MCF 10A (cell line): ENCODE results near the gene OSER1. TPM values are rescaled to one million over a fixed set of nuclear protein-coding genes. Genes with fewer than 3 reads are reported as not detected.

Experiments
- BruUV-seq: library from RNA; stranded (reverse); fragments of 400-500 nt; replicated peaks from 2 replicates; lab custom pipeline; 2021; lab: Mats Ljungman, UMichigan
- CTCF ChIA-PET: fragments of 300-600 bp; sonication (Branson Sonifier 250); formaldehyde crosslinking; extraction: SDS; loops from one replicate; lab custom pipeline; 2021; ENCODE audit warnings: antibody characterized with exemption, inconsistent platforms; lab: Yijun Ruan, JAX
- POLR2A ChIA-PET: fragments of 300-600, 350-650 bp; sonication (Branson Sonifier 250); formaldehyde crosslinking; extraction: SDS; loops from one replicate; lab custom pipeline; 2020; ENCODE audit warnings: antibody characterized with exemption, inconsistent platforms; lab: Yijun Ruan, JAX
- DNase-seq: peaks from one replicate; pipeline ENCODE4 v3.0.0-alpha.2; 2018; ENCODE audit not compliant: unreplicated experiment
- H3K27ac Mint-ChIP-seq: one replicate; pipeline ENCODE4 v1.8.0; 2022; ENCODE audit warnings: mild to moderate bottlenecking, low read depth, mixed read lengths; ENCODE audit not compliant: unreplicated experiment
- H3K27me3 Mint-ChIP-seq: one replicate; pipeline ENCODE4 v1.8.0; 2022; ENCODE audit warnings: mixed read lengths; ENCODE audit not compliant: insufficient read depth, unreplicated experiment
- H3K36me3 Mint-ChIP-seq: one replicate; pipeline ENCODE4 v1.8.0; 2022; ENCODE audit warnings: mild to moderate bottlenecking, moderate library complexity, mixed read lengths; ENCODE audit not compliant: insufficient read depth, unreplicated experiment
- H3K4me1 Mint-ChIP-seq: one replicate; pipeline ENCODE4 v1.8.0; 2022; ENCODE audit warnings: mixed read lengths; ENCODE audit not compliant: insufficient read depth, unreplicated experiment
- H3K4me3 Mint-ChIP-seq: one replicate; pipeline ENCODE4 v1.8.0; 2022; ENCODE audit warnings: mild to moderate bottlenecking, moderate library complexity, mixed read lengths; ENCODE audit not compliant: unreplicated experiment
- H3K9me3 Mint-ChIP-seq: one replicate; pipeline ENCODE4 v1.8.0; 2022; ENCODE audit warnings: mixed read lengths; ENCODE audit not compliant: unreplicated experiment
- CTCF ChIP-seq: fragments of 200-600 bp; IDR thresholded peaks from one replicate; pipeline ENCODE4 v1.8.0; 2022; ENCODE audit warnings: antibody characterized with exemption, mild to moderate bottlenecking; ENCODE audit not compliant: unreplicated experiment
- intact Hi-C: fragments of 100-400 bp; cut with micrococcal nuclease; formaldehyde crosslinking; loops from 2 replicates; pipeline ENCODE4 v1.14.1; 2022
- total RNA-seq: library from RNA; stranded (reverse); gene quantifications from 2 replicates; pipeline ENCODE4 v1.2.3, GENCODE V29; 2022

OSER1 gene
- total RNA-seq, 1 experiment from 2014 or later, result 50.8 TPM

GRCh38 chr20:44212792-44213191 is 2.2 kb upstream of the OSER1 start:
- peaks cover 29% of the 10 kb centered on the region for H3K36me3 Mint-ChIP-seq
- no peaks in the 10 kb centered on the region for H3K9me3 Mint-ChIP-seq
- no peaks in the 10 kb centered on the region for H3K27me3 Mint-ChIP-seq
- peak overlapping the region; percentile 100 for H3K27ac Mint-ChIP-seq
- ChIA-PET POLR2A (interaction anchor here (0.6 to 6.9 kb wide), 12 partner anchors 13 to 518 kb away, joined by 3 to 36 read pairs (median 7); partner anchors contain the start of gene TTPAL), CTCF (interaction anchor here (0.7 to 10.6 kb wide), 13 partner anchors 11 to 471 kb away, joined by 3 to 536 read pairs (median 9); partner anchors contain the start of genes FITM2 and TTPAL)
- DNase-seq, result peak; percentile 72
- TF ChIP-seq CTCF, result no peak
- intact Hi-C loops, result loop anchor here (10.0 kb wide), 1 partner anchor 392 kb away; no protein-coding TSS in a partner anchor
- H3K4me1 Mint-ChIP-seq, result peaks cover 24% of the 10 kb centered on the region
- BruUV-seq, result no TSS peak
- peak overlapping the region; percentile 100 for H3K4me3 Mint-ChIP-seq

- Mint-ChIP-seq H3K9me3 (no peaks in the 10 kb centered on the region), H3K36me3 (peaks cover 38% of the 10 kb centered on the region), H3K27ac (peak overlapping the region; percentile 100), H3K4me3 (peak overlapping the region; percentile 100), H3K27me3 (no peaks in the 10 kb centered on the region), H3K4me1 (peaks cover 37% of the 10 kb centered on the region)
- DNase-seq, result peak; percentile 41
- POLR2A ChIA-PET, result interaction anchor here (0.5 to 6.9 kb wide), 32 partner anchors 9 to 1023 kb away, joined by 3 to 62 read pairs (median 4); partner anchors contain the start of genes FITM2, JPH2 and TTPAL
- CTCF ChIA-PET, result interaction anchor here (0.5 to 10.6 kb wide), 11 partner anchors 21 to 386 kb away, joined by 3 to 536 read pairs (median 4); partner anchors contain the start of genes FITM2 and TTPAL
- TSS peak; percentile 89 for BruUV-seq
- intact Hi-C loops, result loop anchor here (10.0 kb wide), 1 partner anchor 393 kb away; no protein-coding TSS in a partner anchor
- no peak for TF ChIP-seq CTCF
Observed at GRCh38 chr20:44211177-44212039, 837 bp upstream of the OSER1 start.

- H3K4me3 Mint-ChIP-seq, result peak overlapping the region; percentile 100
- intact Hi-C loops, result loop anchor here (10.0 kb wide), 1 partner anchor 395 kb away; no protein-coding TSS in a partner anchor
- H3K27ac Mint-ChIP-seq, result peak overlapping the region; percentile 100
- TF ChIP-seq CTCF, result no peak
- TSS peak; percentile 48 for BruUV-seq
- peaks cover 32% of the 10 kb centered on the region for H3K4me1 Mint-ChIP-seq
- DNase-seq, result peak; percentile 27
- POLR2A ChIA-PET, result interaction anchor here (0.6 to 3.3 kb wide), 38 partner anchors 7 to 752 kb away, joined by 3 to 62 read pairs (median 4); partner anchors contain the start of genes FITM2, JPH2, SERINC3 and SRSF6
- H3K36me3 Mint-ChIP-seq, result peaks cover 47% of the 10 kb centered on the region
- H3K9me3 Mint-ChIP-seq, result no peaks in the 10 kb centered on the region
- H3K27me3 Mint-ChIP-seq, result no peaks in the 10 kb centered on the region
- CTCF ChIA-PET, result interaction anchor here (0.6 to 1.9 kb wide), 8 partner anchors 20 to 400 kb away, joined by 3 to 12 read pairs (median 4); no protein-coding TSS in a partner anchor
Observed at GRCh38 chr20:44209686-44210405, 725 bp downstream of the OSER1 start.
